HG03097 (cell line): ENCODE measurements around the gene NDUFS8.
"Not testable (repeated sequence)": the region's sequence is repeated elsewhere in the genome, so short reads cannot be mapped to it uniquely, and the experiment has no call there.

ENCODE experiments used
- ATAC-seq: cut with Tn5 transposase; IDR thresholded peaks from one replicate; pipeline ENCODE4 v1.9.1; 2021; ENCODE audit not compliant: unreplicated experiment, low FRiP score

Gene NDUFS8

DNA sequence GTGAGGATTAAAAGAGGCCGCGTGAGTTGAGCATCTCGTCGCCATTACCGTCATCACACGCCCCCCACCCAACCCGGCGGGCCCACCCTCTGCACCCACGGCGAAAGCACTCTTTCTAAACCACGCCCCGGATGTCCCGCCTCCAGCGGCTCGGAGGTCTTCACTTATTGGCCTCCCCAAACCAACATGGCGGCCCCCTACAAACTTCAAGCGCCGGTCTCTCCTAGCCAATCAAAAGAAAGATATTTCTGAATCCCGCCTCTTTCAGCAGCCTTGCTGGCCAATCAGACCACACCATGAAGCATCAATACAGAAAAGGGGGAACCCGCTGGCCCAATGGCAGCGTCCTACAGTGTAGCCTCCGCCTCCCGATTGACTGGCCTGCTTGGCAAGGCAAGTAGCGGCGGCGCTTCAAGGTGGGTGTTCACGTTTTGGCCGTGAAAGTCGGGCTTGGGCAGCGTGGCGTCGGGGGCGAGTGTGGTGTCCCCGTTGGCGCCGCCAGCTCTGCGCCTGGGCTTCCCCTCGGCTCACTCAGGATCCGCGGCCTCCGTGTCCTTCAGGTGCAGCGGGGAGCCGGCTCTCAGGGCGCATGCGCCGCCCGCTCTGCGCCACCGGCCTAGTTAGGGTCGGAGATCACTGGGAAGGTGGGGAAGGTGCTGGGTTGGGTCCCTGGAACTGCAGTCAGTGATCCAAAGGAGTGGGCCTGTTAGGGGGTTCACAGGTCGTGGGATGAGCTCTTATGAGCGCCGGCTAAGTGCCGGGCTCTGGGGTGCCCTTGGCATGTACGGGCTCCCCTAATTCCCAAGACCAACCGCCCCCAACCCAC is at the start of gene NDUFS8:
Gene NDUFS8, plus strand, starts transcription at position 364 of the 826 bp plus-strand sequence. CDS start 1,471 bp downstream, outside the sequence.
- peak; percentile 84 for ATAC-seq

DNA sequence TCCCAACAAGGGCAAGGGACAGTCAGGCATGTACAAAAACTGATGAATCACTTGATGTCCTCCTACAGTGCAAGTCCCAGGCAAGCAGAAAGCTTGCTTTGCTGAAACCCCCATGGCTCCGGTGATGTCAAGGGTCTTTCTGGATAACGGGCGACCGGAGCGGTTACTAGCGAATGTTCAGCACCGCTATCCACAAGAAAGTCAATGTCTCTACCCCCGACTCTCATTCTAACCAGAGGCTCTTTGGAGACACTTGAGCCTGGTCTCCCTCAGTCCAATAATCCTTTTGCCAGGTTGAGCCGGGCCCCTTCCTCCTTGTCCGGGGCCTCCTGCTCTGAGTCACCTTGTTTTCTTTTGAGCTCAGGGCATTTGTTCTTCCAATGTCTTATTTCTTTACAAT is 49.3 kb upstream of the NDUFS8 start:
- not testable (repeated sequence) for ATAC-seq

DNA sequence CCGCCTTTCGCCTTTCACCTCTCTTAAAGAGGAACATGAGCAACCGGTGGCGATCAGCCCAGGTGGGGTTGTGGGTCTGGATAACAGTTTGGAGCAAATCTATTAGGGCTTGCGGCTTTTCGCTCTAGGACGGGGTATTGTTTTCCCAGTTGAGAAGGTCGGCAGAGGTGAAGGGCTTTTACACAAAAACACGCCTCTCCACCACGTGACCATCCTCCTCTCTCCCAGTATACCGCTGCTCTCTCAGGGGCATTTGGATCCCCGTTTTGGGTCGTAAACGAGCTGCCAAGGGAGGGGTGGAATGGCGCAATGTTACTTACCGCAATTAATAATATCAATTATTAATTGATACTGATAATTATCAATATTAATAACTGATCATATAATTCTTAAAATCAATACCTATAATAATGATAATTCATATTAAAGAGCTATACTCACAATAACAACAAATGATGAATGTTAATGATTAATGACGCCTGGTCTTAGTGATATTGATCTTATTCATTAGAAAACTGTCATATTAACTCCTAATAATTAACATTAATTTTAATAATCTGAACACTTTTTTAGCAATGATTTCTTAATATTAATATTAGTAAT is 48.1 kb upstream of the NDUFS8 start:
- ATAC-seq: not testable (repeated sequence)

DNA sequence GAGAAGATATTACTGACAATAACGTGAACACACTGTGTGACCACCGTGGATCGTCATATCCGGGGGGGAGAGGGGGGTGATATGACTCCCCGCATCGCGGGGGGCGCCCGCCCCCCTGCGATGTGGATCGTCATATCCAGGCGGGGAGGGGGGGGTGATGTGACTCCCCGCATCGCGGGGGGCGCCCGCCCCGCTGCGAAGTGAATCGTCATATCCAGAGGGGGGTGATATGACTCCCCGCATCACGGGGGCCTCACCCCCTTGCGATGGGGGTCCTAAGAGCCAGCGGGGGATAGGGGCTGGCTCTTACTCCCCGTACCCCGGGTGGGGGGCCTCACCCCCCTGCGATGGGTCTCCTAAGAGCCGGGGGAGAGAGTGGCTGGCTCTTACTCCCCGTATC is 46.5 kb upstream of the NDUFS8 start:
- ATAC-seq: no peak

DNA sequence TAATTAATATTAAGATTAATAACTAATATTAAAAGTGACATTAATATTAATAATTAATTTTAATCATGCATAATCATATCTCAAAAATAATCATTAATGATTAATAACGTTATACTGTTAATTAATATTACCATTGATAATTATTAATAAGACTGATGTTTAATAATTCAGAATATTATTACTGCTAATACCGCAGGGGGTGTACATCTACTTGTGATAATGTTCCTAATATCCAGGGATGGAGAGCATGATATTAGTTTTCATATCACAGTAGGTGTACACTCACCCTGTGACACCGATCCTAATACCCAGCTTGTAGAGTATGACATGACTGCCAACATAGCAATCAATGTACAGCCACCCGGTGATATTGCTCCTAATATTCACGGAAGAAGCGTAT is 45.2 kb upstream of the NDUFS8 start:
- not testable (repeated sequence) for ATAC-seq

DNA sequence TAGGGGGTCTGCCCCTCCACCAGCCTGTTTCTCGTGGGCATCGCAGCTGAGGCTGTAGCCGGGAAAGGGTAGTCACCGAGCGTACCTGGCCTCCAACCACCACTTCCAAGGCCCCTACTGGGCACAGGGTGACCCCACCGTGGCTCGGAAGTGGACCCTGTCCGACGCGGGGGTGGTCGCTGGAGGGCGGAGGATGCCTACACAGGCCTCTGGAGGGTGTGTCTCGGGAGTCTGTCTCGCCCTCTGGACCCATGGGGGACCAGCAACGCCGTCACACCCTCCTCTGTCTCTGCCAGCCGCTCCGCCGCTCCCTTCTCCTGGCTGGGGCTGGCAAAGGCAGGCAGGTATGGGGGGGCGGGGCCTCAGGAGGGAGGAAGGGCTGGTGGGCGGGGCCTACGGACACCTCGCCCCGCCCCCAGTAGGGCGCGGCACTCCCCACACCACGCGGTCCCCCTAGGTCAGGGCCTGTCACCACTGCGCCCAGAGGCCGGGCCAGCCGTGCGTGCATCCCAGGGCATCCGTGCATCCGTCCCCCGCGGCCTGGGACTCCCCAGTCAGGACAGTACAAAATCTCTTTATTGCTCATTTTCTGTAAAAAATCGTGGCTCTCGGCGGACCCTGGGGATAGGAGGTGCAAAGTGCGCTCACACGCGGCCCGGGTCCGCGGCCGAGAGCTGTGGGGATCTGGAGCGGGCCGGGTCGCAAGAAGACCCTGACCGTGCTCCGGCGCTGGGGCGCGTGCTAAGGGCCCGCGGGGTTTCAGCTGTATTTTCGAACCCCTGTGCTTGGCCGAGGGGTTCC is 39.7 kb upstream of the NDUFS8 start:
- ATAC-seq: not testable (repeated sequence)

DNA sequence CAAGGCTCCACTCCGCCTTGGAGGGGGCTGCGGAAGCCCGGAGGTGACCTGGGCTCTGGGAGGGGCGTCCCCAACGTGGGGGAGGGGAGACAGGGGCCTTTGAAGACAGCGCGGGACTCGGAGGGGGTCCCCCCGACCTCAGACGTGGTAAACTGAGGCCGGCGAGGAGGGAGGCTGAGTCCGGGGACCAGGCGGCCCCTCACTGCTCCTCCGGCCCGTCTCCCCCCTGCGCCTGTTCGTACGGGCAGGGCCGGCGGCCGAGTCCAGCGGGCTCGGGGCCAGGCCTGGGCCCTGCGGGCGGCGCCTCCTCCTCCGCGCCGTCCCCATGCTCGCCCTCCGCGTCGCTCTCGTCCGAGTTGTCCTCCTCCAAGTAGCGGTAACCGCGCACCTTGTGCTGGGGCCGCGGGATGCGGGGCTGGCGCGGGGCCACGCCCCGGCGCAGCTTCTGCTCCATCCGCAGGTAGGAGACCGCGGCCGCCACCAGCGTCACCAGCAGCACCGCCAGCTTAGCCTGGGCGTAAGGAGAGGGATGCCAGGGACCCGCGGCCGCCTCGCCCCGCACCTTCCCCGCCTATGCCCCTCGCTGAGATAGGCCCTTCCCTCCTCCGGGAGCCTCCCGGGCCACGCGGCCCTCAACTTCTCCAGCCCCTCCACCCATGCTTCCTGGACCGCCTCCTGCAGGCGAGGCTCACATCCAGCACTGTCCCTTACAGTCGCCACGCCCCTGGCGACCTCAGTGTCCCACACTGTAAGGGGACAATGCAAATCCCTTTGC is 38.9 kb upstream of the NDUFS8 start:
- ATAC-seq: not testable (repeated sequence)

DNA sequence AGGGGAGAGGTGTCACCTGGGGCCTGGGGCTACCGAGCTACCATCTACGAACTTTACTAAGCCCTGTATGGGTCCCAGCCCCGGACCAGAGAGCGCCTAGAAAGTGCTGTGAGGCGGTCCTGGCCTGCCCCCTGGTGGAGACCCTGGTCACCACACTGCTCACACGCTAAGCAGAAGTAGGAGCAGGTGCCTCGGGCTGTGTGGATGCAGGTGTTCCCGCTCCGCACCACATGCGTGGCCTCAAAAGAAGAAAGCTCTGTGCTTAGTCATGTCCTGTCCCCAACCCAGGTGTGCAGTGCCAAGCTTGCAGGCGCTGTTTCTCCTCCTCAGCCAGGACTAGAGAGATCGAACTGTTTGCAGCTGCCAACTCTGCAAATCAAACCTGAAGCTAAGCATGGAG is 36.7 kb upstream of the NDUFS8 start:
- ATAC-seq: not testable (repeated sequence)

DNA sequence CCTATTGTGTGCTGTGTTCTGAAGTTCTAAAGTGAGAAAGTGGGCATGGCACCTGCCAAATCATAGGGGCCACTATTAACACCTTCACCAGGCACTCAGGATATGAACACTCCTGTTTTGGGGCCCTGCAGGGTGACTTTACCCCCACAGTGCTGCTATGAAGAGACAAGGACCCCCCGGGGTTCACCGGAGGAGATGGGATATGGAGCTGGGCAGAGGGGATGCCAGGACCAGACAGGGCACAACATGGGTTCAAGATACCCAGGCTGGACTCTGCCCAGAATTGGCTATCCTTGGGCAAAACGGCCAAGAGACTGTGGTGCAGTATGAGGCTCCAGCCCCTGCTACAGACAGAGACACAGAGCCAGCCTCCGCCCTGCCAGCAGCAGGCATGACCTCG is 36.1 kb upstream of the NDUFS8 start:
- not testable (repeated sequence) for ATAC-seq

DNA sequence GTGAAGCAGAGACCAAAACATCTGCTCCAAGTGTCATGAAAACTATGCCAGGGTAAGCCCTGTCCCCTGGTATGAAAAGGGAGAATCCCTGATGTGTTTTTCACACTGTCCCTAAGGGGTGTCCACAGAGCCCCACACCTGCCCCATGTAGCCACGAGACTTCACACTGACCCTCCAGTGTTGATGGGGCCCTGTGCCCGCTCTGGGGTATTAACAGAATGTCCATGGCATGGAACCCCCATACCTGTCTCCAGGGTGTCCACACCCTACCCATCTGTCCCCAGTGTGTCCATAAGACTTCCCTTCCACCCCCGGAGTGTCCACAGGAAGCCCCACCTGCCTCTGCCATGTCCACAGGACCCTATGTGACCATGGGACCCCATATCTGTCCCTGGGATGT is 35.4 kb upstream of the NDUFS8 start:
- not testable (repeated sequence) for ATAC-seq

DNA sequence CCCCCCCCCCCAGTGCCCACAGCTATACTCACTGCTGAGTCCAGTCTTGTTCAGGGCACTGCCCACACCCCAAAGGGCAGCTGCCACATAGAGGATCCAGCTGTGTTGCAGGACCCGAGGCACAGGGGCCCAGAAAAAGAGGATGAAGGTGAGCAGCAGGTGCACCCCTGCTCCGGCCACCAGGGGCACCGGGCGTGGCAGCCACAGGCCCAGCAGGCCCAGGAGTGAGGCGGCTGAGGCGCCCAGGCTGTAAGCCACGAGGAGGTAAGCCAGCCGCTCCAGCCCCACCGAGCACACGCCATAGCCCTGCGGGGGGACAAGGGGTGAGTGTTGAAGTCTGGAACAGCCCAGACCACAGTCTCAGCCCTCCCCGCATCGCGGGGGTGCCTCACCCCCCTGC is 34.9 kb upstream of the NDUFS8 start:
- ATAC-seq: not testable (repeated sequence)

DNA sequence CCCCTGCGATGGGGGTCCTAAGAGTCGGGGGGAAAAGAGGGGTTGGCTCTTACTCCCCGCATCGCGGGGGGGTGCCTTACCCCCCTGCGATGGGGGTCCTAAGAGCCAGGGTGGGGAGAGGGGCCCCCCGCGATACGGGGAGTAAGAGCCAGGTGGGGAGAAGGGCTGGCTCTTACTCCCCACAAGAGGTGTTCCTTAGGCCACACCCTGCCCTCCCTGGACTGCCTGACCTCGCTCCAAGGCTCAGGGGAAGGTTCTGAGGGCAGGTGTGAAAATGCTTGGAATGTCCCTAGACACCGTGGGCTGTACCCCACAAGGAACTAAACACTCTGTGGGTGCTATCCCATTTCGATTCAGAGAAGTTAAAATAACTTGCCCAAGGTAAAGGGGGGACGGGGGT is 34.4 kb upstream of the NDUFS8 start:
- ATAC-seq: no peak

DNA sequence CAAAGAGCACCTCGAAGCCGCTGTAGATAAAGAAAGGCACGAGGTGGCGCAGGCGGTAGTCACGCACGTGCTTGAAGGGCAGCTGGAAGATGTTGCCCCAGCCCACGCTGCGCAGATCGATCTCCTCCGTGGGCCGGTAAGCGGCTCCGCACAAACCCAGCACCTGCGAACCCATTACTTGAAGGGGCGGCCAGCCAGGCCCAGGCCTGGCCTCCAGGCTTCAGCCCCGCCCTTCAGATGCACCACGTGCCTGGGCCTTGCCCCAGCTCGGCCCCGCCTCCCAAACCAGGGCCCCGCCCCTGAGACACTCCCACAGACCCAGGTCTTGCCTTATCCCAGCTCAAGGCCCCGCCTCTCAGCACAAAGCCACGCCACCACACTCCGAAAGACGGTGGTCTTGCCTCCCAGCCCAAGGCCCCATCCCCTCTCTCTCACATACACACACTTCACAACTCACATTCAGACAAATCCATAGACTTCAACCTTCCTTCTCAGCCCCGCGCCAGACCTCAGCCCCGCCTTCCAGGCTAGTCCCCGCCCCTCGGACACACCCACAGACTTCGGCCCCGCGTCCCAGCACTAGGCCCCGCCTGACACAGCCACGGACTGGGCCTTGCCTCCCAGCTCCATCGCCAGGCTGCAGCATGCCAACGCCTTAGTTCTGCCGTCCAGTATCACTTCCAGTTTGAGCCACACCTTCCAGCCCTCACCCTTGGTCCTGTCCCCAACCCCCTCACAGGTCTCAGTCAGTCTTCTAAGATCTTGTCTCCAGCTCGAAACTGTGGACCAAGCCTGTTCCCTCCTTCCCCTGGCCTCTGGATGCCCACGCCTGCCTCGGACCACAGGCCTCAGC is 33.6 kb upstream of the NDUFS8 start:
- ATAC-seq: no peak

DNA sequence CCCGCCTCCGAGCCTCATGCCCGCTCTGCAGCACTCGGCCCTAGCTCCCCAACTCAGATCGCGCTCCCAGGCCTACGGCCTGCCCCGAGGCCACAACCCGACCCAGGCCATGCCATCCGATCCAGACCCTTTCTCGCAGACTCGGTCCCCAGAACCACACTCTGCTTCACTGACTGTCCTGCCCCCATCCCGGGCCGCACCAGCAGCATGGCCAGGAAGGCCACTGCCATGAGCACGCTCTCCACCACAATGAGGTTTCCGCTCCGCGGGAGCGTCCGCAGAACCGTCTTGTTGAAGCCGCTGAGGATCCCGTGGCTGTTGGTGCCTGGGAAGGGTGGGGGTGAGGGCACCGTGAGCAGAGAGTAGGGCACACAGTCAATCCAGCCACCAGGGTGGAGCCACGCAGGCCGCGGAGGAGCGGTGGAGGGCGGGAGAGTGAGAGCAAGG is 33.0 kb upstream of the NDUFS8 start:
- no peak for ATAC-seq

DNA sequence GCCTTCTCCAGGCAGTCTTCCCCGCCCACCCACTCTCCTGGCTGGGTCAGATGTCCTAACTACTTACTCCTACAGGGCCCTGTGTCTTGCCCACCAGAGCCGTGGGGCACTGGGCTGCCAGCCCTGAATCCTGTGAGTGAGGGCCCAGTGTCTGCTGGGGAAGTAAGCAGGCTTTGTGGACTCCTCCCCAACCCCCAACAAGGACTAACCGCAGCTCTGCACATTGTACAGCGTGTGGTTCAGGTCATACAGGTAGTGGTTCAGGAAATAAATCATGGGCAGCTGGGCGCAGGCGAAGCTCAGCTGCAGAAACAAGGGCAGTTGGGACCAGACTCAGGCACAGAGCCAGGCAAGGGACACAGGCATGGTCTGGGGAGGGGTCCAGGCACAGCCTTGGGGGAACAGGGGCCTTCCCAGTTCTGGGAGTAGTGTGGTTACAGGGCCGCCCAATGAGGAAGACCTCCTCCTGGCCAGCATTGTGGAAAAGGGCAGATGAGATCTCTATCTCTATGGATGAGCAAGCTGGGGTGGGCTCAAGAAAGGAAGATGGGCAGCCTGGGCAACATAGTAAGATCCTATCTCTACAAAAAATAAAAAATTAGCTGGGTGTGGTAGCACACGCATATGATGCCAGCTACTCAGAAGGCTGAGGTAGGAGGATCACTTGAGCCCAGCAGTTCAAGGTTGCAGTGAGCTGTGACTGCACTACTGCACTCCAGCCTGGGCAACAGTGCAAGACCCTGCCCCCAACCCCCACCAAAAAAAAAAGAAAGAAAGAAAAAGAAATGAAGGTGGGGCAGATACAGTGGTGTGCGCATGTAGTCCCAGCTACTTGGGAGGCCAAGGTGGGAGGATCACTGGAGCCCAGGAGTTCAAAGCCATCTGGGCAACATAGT is 32.1 kb upstream of the NDUFS8 start:
- no peak for ATAC-seq

DNA sequence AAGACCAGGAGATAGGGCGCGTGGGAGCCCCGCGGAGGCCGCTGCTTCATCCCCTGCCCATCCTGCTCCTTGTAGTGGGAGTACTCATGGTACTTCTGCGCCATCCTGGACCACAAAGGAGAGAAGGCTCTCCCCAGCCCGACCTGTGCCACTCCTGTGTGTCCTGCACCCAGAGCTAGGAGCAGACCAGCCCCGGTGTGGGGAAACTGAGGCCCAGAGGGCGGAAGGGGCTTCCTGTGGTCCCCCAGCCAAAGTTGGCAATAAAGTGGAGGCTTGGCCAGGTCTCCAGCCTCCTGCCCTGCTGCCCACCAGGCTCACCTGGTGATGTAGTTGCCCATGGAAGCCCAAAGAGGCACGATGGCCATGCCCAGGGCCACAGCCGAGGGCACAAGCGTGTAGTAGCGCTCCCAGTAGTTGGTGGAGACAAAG is 31.3 kb upstream of the NDUFS8 start:
- no peak for ATAC-seq

DNA sequence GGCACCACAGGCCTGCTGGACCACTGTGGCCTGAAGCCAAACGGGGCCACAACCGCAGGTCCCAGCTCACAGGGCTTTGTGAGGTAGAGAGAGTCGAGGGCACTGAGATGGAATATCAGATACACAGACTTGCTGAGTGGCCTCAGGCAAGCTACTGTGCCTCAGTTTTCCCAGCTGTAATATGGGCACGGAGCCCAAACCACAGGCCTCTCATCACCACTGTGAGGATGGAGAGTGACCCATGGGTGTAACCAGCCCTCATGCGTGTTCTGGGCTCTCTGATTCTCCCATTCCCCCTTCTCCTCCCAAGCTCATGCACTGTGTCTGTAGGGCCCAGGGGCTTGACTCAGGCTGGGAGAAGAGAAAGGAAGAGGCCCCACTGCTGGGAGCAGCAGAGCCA is 30.8 kb upstream of the NDUFS8 start:
- no peak for ATAC-seq

DNA sequence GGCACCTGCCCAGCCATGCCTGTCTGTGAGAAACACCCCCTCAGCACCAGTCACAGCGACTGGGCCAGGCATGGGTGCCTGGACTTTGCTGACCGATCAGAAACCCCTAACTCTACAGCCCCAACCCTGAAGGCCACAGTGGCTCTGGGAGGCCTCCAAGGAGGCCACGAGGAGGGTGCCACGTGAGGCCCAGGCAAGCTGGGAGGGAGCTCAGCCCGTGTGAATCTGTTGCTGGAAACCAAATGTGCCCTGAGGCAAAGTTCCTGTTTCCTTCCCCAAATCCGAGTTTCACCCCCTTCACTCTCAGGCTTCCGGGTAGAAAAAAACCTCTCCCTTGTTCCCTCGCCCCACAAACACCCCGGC is 27.9 kb upstream of the NDUFS8 start:
- no peak for ATAC-seq
